Measurements from ENCODE around the gene APH1A. TPM values are rescaled to one million over a fixed set of nuclear protein-coding genes. Genes with fewer than 3 reads are reported as not detected.

Gene APH1A
- total and polyA plus RNA-seq, 2 of the 13 experiments (the other 11 are each of a cell fraction or from before 2014, with no cell fraction given) = 114 to 130 TPM

DNA sequence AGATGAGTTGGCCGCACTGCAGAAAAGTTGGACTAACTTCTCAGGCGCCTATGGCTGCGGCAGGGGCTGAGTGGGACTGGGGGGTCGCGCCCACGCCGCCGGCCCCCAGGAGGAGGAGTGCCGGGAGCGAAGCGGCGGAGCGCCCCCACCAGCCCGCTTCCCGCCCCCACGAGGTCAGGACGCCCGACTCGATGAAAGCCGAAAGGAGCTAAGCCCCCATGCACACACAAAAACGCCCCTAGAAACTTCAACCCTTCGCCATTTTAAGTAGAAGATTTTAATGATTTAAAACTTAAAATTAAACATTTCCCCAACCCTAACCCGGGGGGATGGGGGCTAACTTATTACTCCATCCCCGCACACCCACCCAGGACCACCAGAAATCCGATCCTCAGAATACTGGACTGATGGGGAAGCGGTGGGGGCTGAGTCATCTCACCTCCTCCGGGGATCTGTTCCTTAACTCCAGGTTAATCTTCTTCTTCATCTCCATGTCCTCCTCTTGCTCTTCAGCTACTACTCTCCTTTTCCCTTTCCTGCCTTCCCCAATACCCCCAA, 33.4 kb downstream of the APH1A start (continued):
- 0 out of 2 replicates have a peak, but pooled peaks have one; percentile 61 for TF ChIP-seq ZNF512B (CRISPR knock-in tag; IDR thresholded peaks at IDR 0.05; ENCODE audit: borderline replicate concordance)
- TF ChIP-seq, protein P1, sequence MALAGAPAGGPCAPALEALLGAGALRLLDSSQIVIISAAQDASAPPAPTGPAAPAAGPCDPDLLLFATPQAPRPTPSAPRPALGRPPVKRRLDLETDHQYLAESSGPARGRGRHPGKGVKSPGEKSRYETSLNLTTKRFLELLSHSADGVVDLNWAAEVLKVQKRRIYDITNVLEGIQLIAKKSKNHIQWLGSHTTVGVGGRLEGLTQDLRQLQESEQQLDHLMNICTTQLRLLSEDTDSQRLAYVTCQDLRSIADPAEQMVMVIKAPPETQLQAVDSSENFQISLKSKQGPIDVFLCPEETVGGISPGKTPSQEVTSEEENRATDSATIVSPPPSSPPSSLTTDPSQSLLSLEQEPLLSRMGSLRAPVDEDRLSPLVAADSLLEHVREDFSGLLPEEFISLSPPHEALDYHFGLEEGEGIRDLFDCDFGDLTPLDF (CRISPR knock-in tag; IDR thresholded peaks at IDR 0.05) = no peak

- Histone ChIP-seq H3K4me2 (ENCODE audit: low read depth, low read length) (peak overlapping the region; percentile 72), H3K79me2 (ENCODE audit: insufficient read depth, low read length) (peaks cover 47% of the 10 kb centered on the region), H3K4me3 (replicated peaks in 1 of 3; ENCODE audit: insufficient read depth in 1 of 3, low read depth in 2 of 3, low read length in 3 of 3) (peak overlapping the region; percentile 83 to 93 (median 84)), H3K27ac (ENCODE audit: extremely low read length, insufficient read depth, low read length) (peak overlapping the region; percentile 88), H3K4me1 (ENCODE audit: insufficient read depth, low read length) (peaks cover 26% of the 10 kb centered on the region), H3K36me3 (replicated peaks in 1 of 2; ENCODE audit: control insufficient read depth in 1 of 2, insufficient read depth in 2 of 2, low read length in 2 of 2) (0 out of 5 replicates have a peak, but pooled peaks cover 0 to 1% of the 10 kb centered on the region in 2 experiments), H4K20me1 (ENCODE audit: insufficient read depth, low read length) (no peaks in the 10 kb centered on the region), H3K9ac (ENCODE audit: insufficient read depth, low read depth, low read length) (peak overlapping the region; percentile 90), H2AFZ (ENCODE audit: low read length) (peak overlapping the region; percentile 49), H3K9me3 (ENCODE audit: low read length) (no peaks in the 10 kb centered on the region), H3K27me3 (ENCODE audit: control insufficient read depth in 1 of 2, insufficient read depth in 2 of 2, low read length in 2 of 2) (no peaks in the 10 kb centered on the region; a peak in 2 of 5 replicates)
- ATAC-seq (peak; percentile 65), DNase-seq (ENCODE audit: low spot score) (peak; percentile 51), FAIRE-seq (no peak)
- WGBS (ENCODE audit: low lambda C conversion rate) = under 1% methylated on average over 37 of the region's 78 CpGs
- POLR2A ChIA-PET = interaction anchor here (1.6 kb wide), 1 partner anchor 90 kb away, joined by 3 read pairs; no protein-coding TSS in a partner anchor
- intact Hi-C loops (cut with micrococcal nuclease; ENCODE audit: unreplicated experiment) (no loop called here), in situ Hi-C loops (cut with HindIII; ENCODE audit: extremely low pct_ligation_motif_present, low pct_unique_long_range_greater_than_20kb) (no loop called here)
- BruUV-seq (replicated peaks) = TSS peak; percentile 88
- CTCF ChIA-PET (ENCODE audit: low intra/inter-chr PET ratio, low total read pairs) = interaction anchor here (1.0 kb wide), 1 partner anchor 48 kb away, joined by 3 read pairs; no protein-coding TSS in a partner anchor
- TF ChIP-seq GTF2F1 (IDR thresholded peaks at IDR 0.05; ENCODE audit: low read length) = no peak
- TF ChIP-seq HNF4G (IDR thresholded peaks at IDR 0.05; ENCODE audit: borderline replicate concordance, low read depth, low read length) = no peak
- no peak for TF ChIP-seq HNF4G (CRISPR knock-in tag; IDR thresholded peaks at IDR 0.05; ENCODE audit: borderline replicate concordance, low read depth)
- TF ChIP-seq HNRNPLL (IDR thresholded peaks at IDR 0.05; ENCODE audit: low read depth, low read length, poor library complexity, severe bottlenecking) = peak; percentile 63
Measured at GRCh38 chr1:150234566-150235293, 34.1 kb downstream of the APH1A start.

Data from HepG2 (cell line).